ENCODE data around the gene LRFN2.

- TF ChIP-seq CTCF (IDR thresholded peaks at IDR 0.05; ENCODE audit: low read depth, low read length, poor library complexity, severe bottlenecking) (no peak), EZH2phosphoT487 (IDR thresholded peaks at IDR 0.05; ENCODE audit: borderline replicate concordance, low read length) (no peak)
Observed at GRCh38 chr6:40390144-40390800, 196.9 kb downstream of the LRFN2 start.
